Cardiac septum (tissue), 1 donor: ENCODE results near the gene ZNF385C. TPM values are rescaled to one million over a fixed set of nuclear protein-coding genes. Genes with fewer than 3 reads are reported as not detected.
A peak's percentile ranks its signal among the peaks of the same experiment; 100 is the strongest.

Experiments
- DNase-seq: peaks from one replicate; pipeline ENCODE4 v3.0.0-alpha.2; 2020; ENCODE audit warnings: low spot score
- intact Hi-C: fragments of 100-400 bp; cut with DNase I; formaldehyde crosslinking; loops from one replicate; pipeline ENCODE4 v1.14.0; 2022
- total RNA-seq: library from RNA; stranded (reverse); fragmentation: NEBNext Ultra II Directional; extraction: Animal tissue kit (Norgen Biotek cat#: 25700); gene quantifications from one replicate; pipeline ENCODE4 v1.2.1, GENCODE V29; 2021
- donor health status: DM: no; HTN: no; CAD: no.

ZNF385C gene
- total RNA-seq, 1 donor from 2014 or later = 0.13 TPM

DNA sequence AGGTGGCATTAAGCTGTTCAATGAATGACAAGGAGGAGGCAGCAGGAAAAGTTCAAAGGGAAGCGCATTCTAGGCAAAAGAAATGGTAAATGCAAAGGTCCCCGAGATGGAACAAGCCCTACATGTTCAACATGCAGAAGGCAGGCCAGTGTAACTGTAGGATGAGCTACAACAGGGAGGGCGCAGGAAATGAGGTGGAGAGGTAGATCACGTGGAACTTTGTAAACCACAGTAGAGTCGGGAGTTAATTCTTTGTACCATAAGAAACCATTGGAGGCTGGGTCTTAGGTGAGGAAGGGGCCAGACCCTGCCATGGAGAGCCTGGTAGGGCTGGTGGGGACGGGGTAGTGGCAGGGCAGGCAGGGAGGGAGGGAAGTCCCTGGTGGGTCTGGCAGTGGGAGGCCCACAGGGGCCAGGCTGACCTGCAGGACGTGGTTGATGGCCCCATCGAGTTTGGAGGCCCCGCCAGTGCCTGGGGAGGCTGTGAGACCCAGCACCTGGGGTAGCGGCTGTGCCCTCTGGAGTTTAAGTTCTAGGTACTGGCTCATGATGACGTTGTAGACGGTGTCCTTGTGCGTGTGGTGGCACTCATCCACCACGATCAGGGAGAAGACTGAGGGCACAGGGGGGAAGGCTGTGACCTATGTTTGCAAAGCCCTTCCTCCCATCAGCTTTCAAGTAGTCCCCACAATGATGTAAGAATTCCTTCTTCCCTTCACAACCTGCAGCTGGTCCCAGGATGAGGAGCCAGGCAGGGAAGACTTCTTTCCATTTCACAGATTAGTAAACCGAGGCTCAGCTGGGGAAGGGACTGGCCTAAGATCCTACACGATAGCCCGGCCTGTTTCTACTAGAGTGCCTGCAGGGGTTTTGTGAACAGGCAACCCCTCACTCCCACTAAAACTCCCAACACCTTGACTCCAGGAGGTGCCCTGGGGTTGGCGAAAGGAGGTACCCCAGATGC is 12.3 kb upstream of the ZNF385C start:
- no peak for DNase-seq
- intact Hi-C loops = no loop called here

DNA sequence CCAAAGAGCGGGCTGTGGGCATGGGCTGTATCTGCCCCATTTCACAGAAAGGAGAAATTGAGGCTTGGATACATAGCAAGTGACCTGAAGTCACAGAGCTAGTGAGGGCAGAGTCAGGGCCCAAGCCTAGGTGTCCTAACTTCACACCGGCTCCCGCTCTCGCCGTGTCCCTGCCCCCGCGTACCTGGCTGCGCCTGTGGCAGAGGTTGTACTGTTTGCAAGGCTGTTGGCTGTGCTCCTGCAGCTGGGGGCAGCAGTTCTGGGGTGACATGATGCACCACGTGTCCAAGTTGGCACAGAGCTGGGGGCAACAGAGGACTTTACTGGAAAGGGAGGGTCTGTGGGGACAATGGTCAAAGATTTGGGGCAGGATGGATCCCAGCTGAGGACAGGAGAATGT is 10.8 kb upstream of the ZNF385C start:
- DNase-seq = no peak
- intact Hi-C loops = no loop called here

DNA sequence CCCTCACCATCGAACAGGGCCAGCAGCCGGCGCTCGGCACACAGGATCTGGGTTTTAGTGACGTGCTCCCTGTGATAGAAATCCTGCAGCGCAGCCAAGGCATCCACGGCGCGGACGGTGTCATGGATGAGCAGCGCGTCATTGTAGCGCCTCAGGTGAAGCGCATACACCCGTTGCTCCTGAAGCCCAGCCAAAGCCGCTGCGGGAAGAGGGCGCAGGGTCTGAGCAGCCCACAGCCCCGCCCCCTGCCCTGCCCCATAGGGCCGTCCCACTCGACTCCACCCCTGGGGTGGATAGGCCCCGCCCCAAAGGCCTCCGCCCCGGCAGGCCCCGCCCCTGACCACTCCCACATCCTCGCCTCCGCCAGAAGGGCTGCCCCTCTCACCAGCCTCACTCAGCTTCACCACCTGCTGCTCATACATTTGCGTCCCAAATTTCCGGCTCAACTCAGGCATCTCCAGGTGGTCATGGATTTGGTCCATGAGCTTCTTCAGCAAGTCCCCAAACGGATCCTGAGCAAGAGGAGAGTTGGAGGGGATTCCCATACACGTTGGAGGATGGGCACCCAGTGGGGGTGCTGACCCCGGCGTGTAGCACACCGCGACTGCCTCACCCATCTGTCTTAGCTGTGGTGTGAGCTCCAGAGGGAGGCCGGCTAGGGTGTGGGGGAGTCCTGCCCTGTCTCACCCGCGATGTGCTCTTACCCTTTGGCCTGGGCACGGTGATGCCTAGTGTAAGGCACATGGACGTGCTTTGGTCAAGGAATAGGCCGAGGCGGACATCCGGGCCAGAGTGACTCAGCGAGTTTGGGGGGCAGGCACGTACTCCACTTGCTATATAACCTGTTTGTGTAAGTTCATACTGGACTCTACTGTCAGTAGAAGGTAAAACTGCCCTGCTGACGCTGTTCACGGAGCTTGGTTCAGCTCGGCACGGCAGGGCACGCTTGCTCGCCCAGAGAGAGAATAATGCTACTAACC is 9.6 kb upstream of the ZNF385C start:
- intact Hi-C loops = no loop called here

DNA sequence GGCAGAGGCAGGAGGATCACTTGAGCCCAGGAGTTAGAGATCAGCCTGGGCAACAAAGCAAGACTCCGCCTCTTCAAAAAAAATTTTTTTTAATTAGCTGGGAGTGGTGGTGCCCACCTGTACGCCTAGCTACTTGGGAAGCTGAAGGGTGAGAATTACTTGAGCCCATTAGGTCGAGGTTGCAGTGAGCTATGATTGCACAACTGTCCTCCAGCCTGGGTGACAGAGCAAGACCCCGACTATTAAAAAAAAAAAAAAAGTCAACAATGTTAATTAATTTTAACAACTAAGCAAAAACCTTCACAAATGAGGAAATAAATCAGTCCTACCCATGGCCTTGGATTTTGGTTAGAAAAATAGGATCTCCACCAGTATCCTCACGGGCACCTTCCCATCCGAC is 8.9 kb upstream of the ZNF385C start:
- intact Hi-C loops = no loop called here
- DNase-seq = no peak

More for the DNA sequence above, 9.6 kb upstream of the ZNF385C start:
- DNase-seq = peak; percentile 87

DNA sequence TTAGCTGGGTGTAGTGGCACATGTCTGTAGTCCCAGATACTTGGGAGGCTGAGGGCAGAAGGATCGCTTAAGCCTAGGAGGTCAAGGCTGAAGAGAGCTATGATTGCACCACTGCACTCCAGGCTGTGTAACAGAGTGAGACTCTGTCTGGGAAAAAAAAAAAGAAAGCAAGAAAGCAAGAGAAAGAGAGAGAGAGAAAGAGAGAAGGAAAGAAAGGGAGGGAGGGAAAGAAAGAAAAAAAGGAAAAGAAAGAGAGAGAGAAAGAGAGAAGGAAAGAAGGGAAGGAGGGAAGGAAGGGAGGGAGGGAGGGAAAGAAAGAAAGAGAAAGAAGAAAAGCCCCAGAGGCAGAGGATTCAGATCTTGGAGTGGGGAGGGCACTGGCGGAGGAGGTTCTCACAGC is 7.7 kb upstream of the ZNF385C start:
- intact Hi-C loops = no loop called here
- no peak for DNase-seq

DNA sequence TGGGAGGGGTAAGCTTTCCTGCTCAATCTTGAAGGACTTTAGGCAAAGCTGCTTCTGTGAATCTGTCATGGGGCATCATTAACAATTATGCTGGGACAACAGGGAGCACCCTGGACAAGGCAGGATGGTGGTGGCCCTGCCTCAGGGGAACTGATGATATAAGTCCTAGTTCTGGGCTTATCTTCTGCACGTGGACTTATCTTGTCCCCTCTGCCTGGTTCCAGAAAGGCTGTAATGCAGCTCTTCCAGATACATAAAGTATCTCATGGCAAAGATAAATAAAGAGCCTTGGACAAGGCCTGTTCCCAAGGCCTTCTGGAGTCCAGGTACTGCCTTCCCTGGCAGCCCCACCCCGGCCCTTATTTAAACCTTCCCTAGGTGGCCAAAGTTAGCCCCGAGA is 6.0 kb upstream of the ZNF385C start:
- intact Hi-C loops = loop anchor here (5.0 kb wide), 1 partner anchor 37 kb away; no protein-coding TSS in a partner anchor
- DNase-seq = no peak

DNA sequence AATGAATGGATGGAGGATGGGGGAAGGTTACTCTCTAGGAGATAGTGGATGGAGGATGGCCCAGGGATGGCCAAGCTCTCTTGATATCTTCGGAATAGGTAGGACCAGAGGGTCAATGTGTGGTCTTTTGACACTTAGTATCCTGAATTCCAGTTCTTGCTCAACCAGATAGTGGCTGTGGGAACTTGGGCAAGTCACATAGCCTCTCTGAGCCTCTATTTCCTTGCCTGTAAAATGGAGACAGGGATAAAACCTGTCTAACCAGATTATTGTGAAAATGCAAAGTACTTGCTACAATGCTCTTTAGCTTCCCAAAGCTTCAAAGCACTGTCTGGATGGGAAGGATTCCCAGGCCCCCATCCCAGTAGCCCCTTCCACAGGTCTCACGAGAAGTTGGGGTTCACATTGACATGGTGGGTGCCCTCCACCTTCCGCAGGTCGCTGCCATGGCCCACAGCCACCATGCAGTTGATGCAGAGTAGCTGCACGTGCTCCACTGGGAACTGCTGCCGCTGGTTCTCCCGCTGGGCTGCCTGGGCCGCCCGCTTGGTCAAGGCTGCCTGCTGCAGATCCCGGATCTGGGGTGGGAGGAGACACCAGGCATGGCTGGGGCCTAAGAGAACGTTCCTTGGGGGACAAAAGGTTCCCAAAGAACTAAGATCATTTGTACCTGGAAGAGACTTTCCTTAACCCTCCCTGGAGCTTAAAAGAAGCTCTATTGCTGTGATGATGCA is 5.1 kb upstream of the ZNF385C start:
- DNase-seq = no peak
- intact Hi-C loops = loop anchor here (2.0 to 5.0 kb wide), 2 partner anchors 36 to 79 kb away; no protein-coding TSS in a partner anchor

DNA sequence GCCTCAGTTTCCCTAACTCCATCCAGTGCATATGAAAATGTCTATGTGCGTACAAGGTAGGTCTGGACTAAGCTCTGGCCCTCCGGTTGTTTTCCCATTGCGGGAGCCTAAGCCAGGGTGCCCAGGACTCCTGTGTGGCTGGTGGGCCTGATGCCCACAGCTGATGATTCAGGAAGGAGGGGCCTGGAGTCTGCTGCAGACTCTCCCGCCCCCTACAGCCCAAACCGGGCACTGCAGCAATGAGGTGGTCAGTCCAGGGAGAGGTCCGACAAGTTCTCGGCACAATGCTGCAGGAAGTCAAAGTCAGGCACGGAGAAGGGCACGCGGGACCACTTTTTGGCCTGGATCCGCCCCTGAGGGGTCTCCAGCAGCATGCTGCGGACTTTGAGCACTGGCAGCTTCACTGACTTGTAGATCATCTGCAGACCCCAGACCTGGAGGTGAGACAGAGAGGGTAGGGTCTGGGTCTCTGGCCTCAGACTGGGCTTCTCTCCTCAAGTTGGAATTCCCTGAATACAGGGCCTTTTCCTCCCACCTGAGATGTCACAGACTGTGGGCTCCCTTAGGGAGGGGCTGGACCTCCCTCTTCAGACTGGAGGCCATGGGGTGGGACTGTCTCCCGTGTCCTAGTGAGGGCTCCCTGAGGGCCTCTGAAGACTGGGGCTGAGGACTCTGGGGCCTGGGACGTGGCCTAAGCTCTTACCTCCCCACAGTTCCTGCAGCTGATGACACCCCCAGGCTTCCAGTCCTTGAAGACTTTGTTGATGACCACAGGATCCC is 3.4 kb upstream of the ZNF385C start:
- no peak for DNase-seq
- intact Hi-C loops = loop anchor here (2.0 to 5.0 kb wide), 2 partner anchors 34 to 77 kb away; no protein-coding TSS in a partner anchor

DNA sequence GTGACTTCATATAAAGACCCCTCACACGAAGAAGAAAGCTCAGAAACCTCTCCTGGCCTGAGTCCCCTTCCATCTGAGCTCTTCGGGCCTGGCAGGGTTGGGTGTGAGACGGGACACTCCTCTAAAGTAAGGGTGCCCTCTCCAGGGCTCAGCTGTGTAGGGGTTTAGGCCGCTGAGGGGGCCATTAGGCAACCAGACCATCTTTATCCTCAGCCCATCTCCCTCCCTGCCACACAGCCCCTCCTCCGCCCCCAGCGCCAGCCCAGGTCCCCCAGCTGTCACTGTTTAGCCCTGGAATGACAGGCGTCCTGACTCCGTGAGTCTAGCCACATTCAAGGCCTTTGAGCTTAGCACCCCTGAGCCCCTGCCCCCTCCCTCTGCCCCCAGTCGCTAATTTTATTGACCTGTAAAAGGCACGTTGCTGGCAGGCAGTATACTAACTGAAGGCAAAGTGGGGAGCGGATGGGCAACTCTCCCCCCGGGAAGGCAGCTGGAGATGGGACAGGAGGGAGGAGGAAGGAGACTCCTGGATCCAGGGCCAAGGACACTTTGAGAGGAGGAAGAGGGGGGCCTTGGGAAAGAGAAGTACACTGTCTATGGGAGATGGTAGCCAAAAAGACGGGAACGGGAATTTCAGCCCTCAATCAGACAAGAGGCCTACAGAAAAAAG is 592 bp upstream of the ZNF385C start:
- no peak for DNase-seq
- intact Hi-C loops = loop anchor here (5.0 kb wide), 1 partner anchor 137 kb away; no protein-coding TSS in a partner anchor

DNA sequence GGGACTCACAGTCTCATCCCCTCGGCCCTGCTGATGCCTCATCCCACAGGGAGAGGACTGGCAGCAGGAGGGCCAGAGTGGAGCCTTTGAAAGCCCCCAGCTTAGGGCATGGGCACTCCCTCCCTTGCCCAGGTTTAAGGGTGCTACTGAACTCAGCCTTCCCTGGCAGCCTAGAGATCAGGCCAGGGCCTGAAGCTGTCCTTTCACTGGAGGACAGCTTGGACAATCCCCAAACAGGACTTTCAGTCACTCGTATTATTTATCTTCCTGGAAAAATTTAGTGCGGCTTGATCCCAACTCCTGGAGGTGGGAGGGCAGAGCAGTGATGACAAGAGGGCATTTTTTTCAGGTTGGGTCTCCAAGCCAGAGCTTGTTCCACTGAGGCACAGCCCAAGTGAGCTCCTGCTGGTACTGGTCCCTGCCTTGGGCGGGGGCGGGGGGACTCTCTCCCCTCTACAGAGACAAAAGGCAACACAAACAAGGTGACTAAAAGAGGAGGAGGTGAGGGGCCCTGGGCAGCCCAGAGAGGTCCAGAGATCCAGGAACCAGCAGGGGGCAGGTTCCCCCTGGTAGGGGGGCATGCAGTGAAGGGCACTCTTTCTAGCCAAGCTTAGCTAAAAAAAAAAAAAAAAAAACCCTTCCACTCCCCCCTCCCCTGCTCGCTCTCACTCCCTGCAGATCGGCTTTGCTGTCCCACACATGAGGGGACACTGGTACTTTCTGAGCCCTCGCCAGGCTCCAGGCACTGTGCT is 1.7 kb downstream of the ZNF385C start:
- no peak for DNase-seq
- intact Hi-C loops = loop anchor here (5.0 kb wide), 1 partner anchor 134 kb away; no protein-coding TSS in a partner anchor

DNA sequence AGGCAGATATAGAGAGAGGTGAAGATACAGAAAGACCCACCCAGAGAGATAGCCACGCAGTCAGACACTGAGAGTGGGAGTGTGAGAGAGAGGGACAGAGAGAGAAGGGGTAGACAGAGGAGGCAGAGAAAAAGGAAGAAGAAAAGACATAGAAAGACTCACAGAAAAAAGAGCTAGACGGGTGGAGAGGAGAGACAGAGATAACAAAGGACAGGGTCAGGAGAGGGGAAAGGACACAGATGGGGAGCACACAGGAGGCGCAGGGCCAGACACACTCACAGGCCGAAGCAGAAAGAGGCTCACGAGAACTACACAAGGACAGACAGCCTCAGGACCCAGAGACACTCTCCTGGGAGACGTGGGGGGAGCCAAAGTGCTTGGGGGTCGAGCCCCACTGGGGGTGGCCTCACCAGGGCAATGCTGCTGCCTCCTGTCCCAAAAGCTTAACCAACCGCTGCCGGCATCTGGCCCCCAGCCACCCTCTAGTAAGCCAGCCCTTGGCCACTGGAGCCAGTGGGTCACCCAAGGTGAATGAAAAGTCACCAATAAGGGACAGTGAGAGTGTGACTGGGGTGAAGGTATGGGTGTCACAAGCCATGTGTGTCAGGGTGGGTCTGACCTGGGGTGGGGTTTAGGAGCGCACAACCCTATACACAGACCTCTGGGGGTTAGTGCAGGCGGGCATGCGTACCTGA is 3.8 kb downstream of the ZNF385C start:
- intact Hi-C loops = loop anchor here (5.0 kb wide), 1 partner anchor 132 kb away; no protein-coding TSS in a partner anchor

DNA sequence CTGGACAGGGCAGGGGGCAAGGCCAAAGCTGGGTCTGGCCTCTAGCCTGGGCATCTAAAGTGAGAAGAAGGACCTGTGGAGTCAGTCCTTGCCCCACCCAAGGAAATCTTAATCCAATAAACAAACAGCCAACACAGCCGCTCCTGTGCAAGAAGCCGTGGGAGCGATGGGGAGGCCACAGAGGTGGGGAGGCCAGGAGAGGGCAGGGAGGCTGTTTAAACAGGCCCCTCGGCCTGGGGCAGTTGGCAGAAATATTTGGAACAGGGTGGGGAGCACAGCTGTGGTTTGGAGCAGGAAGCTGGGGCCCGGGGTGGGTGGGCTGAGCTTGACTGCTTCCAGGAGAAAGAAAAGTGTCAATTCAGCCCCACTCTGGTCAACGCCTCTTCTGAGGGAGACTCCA is 5.3 kb downstream of the ZNF385C start:
- DNase-seq = no peak
- intact Hi-C loops = no loop called here

More for the DNA sequence above, 3.8 kb downstream of the ZNF385C start:
- no peak for DNase-seq

DNA sequence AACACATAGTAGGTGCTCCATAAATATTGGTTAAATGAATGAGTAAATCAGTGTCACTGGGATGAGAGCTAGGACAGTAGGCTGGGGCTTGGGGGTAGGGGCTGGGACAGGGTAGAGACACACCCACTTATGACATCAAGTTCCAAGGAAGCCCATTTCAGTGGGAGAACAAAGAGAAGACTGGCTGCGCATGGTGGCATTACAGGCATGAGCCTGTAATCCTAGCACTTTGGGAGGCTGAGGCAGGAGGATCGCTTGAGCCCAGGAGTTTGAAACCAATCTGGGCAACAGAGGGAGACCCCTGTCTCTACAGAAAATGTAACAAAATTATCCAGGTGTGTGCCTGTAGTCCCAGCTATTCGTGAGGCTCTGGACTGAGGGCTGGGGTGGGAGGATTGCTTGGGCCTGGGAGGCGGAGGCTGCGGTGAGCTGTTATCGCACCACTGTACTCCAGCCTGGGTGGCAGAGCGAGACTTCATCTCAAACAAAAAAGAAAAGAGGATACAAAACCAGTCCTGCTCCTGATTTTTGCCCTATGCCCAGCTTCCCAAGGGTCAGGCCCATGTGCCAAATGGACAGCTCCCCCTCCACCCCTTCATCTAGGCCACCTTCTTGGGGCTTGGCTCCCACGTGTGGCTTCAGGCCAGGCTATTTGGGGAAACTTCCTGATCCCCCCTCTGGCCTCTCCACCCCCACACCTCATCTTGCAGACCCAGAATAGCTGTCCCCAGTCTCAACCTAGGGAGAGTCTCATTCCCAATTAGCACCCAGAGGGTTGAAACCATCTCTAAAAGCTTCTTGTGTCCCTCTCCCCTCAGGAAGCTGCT is 7.1 kb downstream of the ZNF385C start:
- DNase-seq = no peak
- intact Hi-C loops = no loop called here

DNA sequence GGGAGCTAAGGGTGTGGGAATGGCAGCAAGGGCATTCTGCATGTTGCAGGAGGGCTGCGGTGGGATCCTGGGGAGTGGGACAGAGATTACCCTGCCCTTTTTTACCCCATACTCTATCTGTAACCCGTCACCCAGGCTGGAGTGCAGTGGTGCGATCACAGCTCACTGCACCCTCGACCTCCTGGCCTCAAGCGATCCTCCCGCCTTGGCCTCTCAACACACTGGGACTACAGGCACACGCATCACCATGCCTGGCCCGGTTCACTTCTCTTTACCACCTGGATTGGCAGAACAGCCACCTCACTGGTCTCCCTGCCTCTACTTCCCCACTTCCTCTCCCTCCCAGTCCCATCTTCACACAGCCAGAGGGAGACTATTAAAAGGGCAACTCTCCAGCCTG is 9.5 kb downstream of the ZNF385C start:
- intact Hi-C loops = no loop called here

DNA sequence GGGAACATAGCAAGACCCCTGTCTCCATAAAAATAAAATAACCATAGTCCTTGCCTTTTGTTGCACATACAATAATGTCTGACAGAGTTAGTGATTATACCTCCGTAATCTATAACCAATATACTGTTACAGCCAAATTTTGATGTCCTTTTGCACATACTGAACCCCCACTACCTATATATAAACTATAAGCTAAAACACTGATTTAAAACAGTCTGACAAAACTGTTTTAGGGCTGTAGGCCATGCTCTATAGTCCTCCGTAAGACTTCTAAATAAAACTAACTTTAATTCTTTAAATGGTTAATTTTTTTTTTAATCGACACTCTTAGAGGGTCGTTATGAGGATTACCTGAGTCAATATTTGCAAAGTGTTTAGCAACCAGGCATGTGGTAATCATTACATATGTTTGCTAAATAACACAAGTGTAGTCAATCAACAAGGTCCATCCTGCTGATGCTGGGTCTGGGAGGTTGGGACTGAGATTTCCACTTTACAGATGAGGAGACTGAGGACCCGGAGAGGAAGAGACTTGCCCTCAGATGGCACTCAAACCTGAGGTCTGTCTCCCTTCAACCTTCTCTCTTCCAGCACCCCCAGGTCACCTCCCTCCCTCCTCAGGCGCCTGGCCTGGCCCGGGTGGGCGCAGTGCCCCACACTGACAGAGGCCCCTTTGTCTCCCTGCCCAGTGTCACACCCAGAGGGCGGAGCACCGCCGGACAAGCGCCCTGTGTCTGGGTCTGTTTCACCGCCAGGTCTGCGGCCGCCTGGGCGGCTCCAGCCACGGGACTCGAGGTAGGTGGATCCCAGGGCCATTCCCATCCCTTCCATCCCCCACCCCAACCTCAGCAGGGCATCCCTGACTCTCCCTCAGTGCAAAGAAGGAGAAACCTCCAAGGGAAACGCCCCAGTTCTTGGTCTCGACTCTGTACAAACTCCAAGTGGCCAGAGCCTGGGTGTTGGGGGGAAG is 10.3 kb downstream of the ZNF385C start:
- intact Hi-C loops = no loop called here
- no peak for DNase-seq

More for the DNA sequence above, 9.5 kb downstream of the ZNF385C start:
- no peak for DNase-seq
